K562 (cell line): Measurements from ENCODE around the gene NPTX2. TPM values are rescaled to one million over a fixed set of nuclear protein-coding genes. Genes with fewer than 3 reads are reported as not detected.

ENCODE experiments used
- ATAC-seq: fragments of 200-7000 bp; cut with Tn5 transposase; 3 replicates; pipeline ENCODE4 v1.9.1; 2020; ENCODE audit warnings: moderate library complexity
- BruUV-seq: library from RNA; stranded (reverse); fragments of 400-500 nt; replicated peaks from 2 replicates; lab custom pipeline; 2021; lab: Mats Ljungman, UMichigan
- CTCF ChIA-PET: fragments of 300-600 bp; formaldehyde crosslinking; extraction: SDS; loops from one replicate; lab custom pipeline; 2021; ENCODE audit warnings: low intra/inter-chr PET ratio; lab: Yijun Ruan, JAX
- POLR2A ChIA-PET: fragments of 300-600, 350-650 bp; sonication (Branson Sonifier 250); formaldehyde crosslinking; extraction: SDS; loops from one replicate; lab custom pipeline; 2021; ENCODE audit warnings: antibody characterized with exemption, inconsistent platforms; lab: Yijun Ruan, JAX
- DNase-seq, 4 experiments: peaks; one replicate each; pipeline versions ENCODE4 v3.0.0 to v3.0.0-alpha.2; 2011 to 2018; ENCODE audit warnings: low spot score in 3 of 4, mixed read lengths in 3 of 4; ENCODE audit errors: extremely low read depth in 1 of 4
- FAIRE-seq: peaks from 2 replicates; lab custom pipeline; 2011; peaks lifted over from hg19 to GRCh38; lab: Jason Lieb, UNC
- H2AFZ ChIP-seq: 2 replicates; pipeline ENCODE4 v1.6.0; 2011; ENCODE audit warnings: low read depth, low read length, control low read depth, inconsistent platforms
- H3K27ac ChIP-seq: fragments of 200-600 bp; 3 replicates; pipeline ENCODE4 v1.8.0; 2011; ENCODE audit warnings: low read depth, mild to moderate bottlenecking, control low read depth, inconsistent platforms, low read length, moderate library complexity, mixed read lengths; ENCODE audit errors: extremely low read depth
- H3K27me3 ChIP-seq, 2 experiments: fragments of 300-600 bp in 1 of 2; 2 replicates in 1 of 2; 3 replicates in 1 of 2; pipeline versions ENCODE4 v1.6.0 to v1.8.0; 2011; ENCODE audit warnings: inconsistent platforms in 2 of 2, low read length in 2 of 2, mild to moderate bottlenecking in 1 of 2, mixed read lengths in 1 of 2, moderate library complexity in 1 of 2; ENCODE audit not compliant: control insufficient read depth in 2 of 2, insufficient read depth in 2 of 2
- H3K36me3 ChIP-seq: fragments of 300-600 bp; 3 replicates; pipeline ENCODE4 v1.8.0; 2011; ENCODE audit warnings: mild to moderate bottlenecking, low read length, inconsistent platforms; ENCODE audit not compliant: control insufficient read depth, insufficient read depth
- H3K4me1 ChIP-seq, 2 experiments: fragments of 200-600 bp in 1 of 2; replicated peaks in 1 of 2; 2 replicates in 1 of 2; 3 replicates in 1 of 2; pipeline versions ENCODE4 v1.5.1 to v1.8.0; 2011; ENCODE audit warnings: inconsistent platforms in 2 of 2, low read length in 2 of 2, mild to moderate bottlenecking in 1 of 2, mixed read lengths in 1 of 2, moderate library complexity in 1 of 2; ENCODE audit not compliant: control insufficient read depth in 2 of 2, insufficient read depth in 2 of 2
- H3K4me2 ChIP-seq: 2 replicates; pipeline ENCODE4 v1.6.1; 2011; ENCODE audit warnings: low read length, control low read depth, inconsistent platforms, mixed read lengths; ENCODE audit not compliant: insufficient read depth
- H3K4me3 ChIP-seq: fragments of 200-600 bp; sonication (generic), shearing (Covaris generic); 2 replicates; pipeline ENCODE4 v1.5.1; 2016; ENCODE audit warnings: control low read depth, inconsistent platforms
- H3K79me2 ChIP-seq: fragments of 200-600 bp; 3 replicates; pipeline ENCODE4 v1.8.0; 2011; ENCODE audit warnings: low read length, inconsistent platforms; ENCODE audit not compliant: control insufficient read depth, insufficient read depth
- H3K9ac ChIP-seq, 2 experiments: 2 replicates each; pipeline versions ENCODE4 v1.6.0 to v1.6.1; 2011; ENCODE audit warnings: low read depth in 2 of 2, low read length in 2 of 2, control low read depth in 1 of 2, inconsistent platforms in 1 of 2, mild to moderate bottlenecking in 1 of 2, mixed read lengths in 1 of 2; ENCODE audit not compliant: insufficient read depth in 1 of 2
- H3K9me1 ChIP-seq: one replicate; pipeline ENCODE4 v1.6.0; 2011; ENCODE audit warnings: inconsistent platforms, mild to moderate bottlenecking, low read length, moderate library complexity; ENCODE audit not compliant: control insufficient read depth, insufficient read depth
- H3K9me3 ChIP-seq: replicated peaks from 2 replicates; pipeline ENCODE4 v1.5.1; 2011; ENCODE audit warnings: low read depth, low read length, inconsistent platforms; ENCODE audit not compliant: control insufficient read depth, insufficient read depth
- H4K20me1 ChIP-seq: replicated peaks from 2 replicates; pipeline ENCODE4 v1.6.1; 2011; ENCODE audit warnings: low read length, inconsistent platforms, mixed read lengths; ENCODE audit not compliant: control insufficient read depth, insufficient read depth
- EGR1 ChIP-seq: fragments of 450-650 bp; conservative IDR thresholded peaks from 2 replicates; pipeline ENCODE4 v1.6.1; 2017; ENCODE audit warnings: mild to moderate bottlenecking
- SRSF1 ChIP-seq: fragments of 200-400 bp; formaldehyde crosslinking; IDR thresholded peaks from 2 replicates; pipeline ENCODE4 v1.6.1; 2017; ENCODE audit warnings: mild to moderate bottlenecking, low read depth, low read length, moderate library complexity
- TFAP4 ChIP-seq: sonication (generic); formaldehyde crosslinking; IDR thresholded peaks from 2 replicates; pipeline ENCODE4 v1.8.0; 2022; ENCODE audit warnings: missing genetic modification reagents, mild to moderate bottlenecking, moderate library complexity, borderline replicate concordance
- ZNF217 ChIP-seq: sonication (generic); formaldehyde crosslinking; IDR thresholded peaks from 2 replicates; pipeline ENCODE4 v1.8.0; 2022; ENCODE audit warnings: mild to moderate bottlenecking, missing genetic modification reagents
- ZNF518B ChIP-seq: fragments of 250-450 bp; sonication (Bioruptor Pico); IDR thresholded peaks from 2 replicates; pipeline ENCODE4 v1.5.0; 2021; ENCODE audit warnings: mild to moderate bottlenecking, moderate library complexity
- WGBS: fragments of 100-300 bp; shearing (Covaris generic); methylation state at CpG from one replicate; pipeline ENCODE4 v1.1.6; 2016; ENCODE audit warnings: low coverage, mixed read lengths; ENCODE audit not compliant: insufficient coverage; ENCODE audit errors: missing lambda C conversion rate; 5-methylcytosine and 5-hydroxymethylcytosine counted together
- in situ Hi-C: fragments of 300-500 bp; cut with MboI; formaldehyde crosslinking; loops from 4 replicates; pipeline ENCODE4 v1.15.0; 2018; ENCODE audit warnings: inconsistent platforms, mixed read lengths
- intact Hi-C: fragments of 100-400 bp; cut with micrococcal nuclease; formaldehyde crosslinking; loops from 2 replicates; pipeline ENCODE4 v1.14.2; 2022
- polyA plus RNA-seq, 8 experiments: library from polyadenylated mRNA; depleted of rRNA in 4 of 8; stranded (reverse) in 5 of 8; unstranded in 3 of 8; fragments of >200 nt; fragmentation: Nextera tagmentation in 2 of 8; fragmentation: Illumina TruSeq in 1 of 8; extraction: Ambion mirVana in 2 of 8; extraction: Trizol in 1 of 8; gene quantifications; 2 replicates each; pipeline versions ENCODE4 v1.2.1 to v1.2.3, GENCODE V29; 2011 to 2014; ENCODE audit warnings: inconsistent platforms in 1 of 8, missing spikeins in 1 of 8
- total RNA-seq, 7 experiments: library from RNA; depleted of rRNA in 6 of 7; stranded (reverse); fragments of >200 nt in 6 of 7; fragmentation: Illumina TruSeq in 2 of 7; extraction: Trizol in 2 of 7; gene quantifications; 2 replicates each; pipeline versions ENCODE4 v1.2.1 to v1.2.3, GENCODE V29; 2011 to 2021; ENCODE audit warnings: low replicate concordance in 1 of 7

The NPTX2 gene
- total and polyA plus RNA-seq, 9 of the 15 experiments (the other 6 are each of a cell fraction or from before 2014, with no cell fraction given) = 0.07 TPM; not detected in 8

- in situ Hi-C loops = no loop called here
- Histone ChIP-seq H3K79me2 (no peaks in the 10 kb centered on the region), H3K4me3 (no peak overlapping the region), H3K36me3 (no peaks in the 10 kb centered on the region), H3K4me2 (no peak overlapping the region), H3K27ac (no peak overlapping the region), H3K4me1 (no peaks in the 10 kb centered on the region), H3K9me1 (no peaks in the 10 kb centered on the region), H3K9me3 (no peaks in the 10 kb centered on the region), H3K27me3 (peaks cover 8 to 66% of the 10 kb centered on the region in 2 experiments; a peak in 3 of 5 replicates), H4K20me1 (peaks cover 4% of the 10 kb centered on the region; the same call in 1 of the 2 replicates), H2AFZ (no peak overlapping the region), H3K9ac (peak overlapping the region in 1 of 2 experiments; percentile 40; a peak in 1 of 4 replicates)
- POLR2A ChIA-PET = no interaction called here
- DNase-seq (no peak), ATAC-seq (no peak), FAIRE-seq (no peak)
- WGBS = 0% methylated on average over 8 of the region's 8 CpGs
- intact Hi-C loops = no loop called here
- CTCF ChIA-PET = no interaction called here
- BruUV-seq = no TSS peak
- TF ChIP-seq SRSF1 = no peak
- no peak for TF ChIP-seq TFAP4 (CRISPR knock-in tag)
- no peak for TF ChIP-seq ZNF217
These were observed 10.3 kb downstream of the NPTX2 start for GRCh38 chr7:98627413-98627790.

- DNase-seq (no peak), FAIRE-seq (no peak), ATAC-seq (no peak)
- Histone ChIP-seq H3K9ac (no peak overlapping the region), H3K36me3 (no peaks in the 10 kb centered on the region), H3K79me2 (no peaks in the 10 kb centered on the region), H2AFZ (no peak overlapping the region), H3K27me3 (peaks cover 6 to 56% of the 10 kb centered on the region in 2 experiments; a peak in 3 of 5 replicates), H3K4me2 (no peak overlapping the region), H4K20me1 (peaks cover 4% of the 10 kb centered on the region; the same call in 1 of the 2 replicates), H3K4me1 (no peaks in the 10 kb centered on the region), H3K9me1 (no peaks in the 10 kb centered on the region), H3K9me3 (no peaks in the 10 kb centered on the region), H3K27ac (no peak overlapping the region), H3K4me3 (no peak overlapping the region)
- 2% methylated on average over 16 of the region's 16 CpGs for WGBS
- BruUV-seq = no TSS peak
- ChIA-PET CTCF (no interaction called here), POLR2A (interaction anchor here (0.8 kb wide), 1 partner anchor 108 kb away, joined by 3 read pairs; no protein-coding TSS in a partner anchor)
- intact Hi-C loops = no loop called here
- in situ Hi-C loops = no loop called here
- TF ChIP-seq ZNF518B (CRISPR knock-in tag) (no peak), EGR1 (no peak)
These were observed 11.3 kb downstream of the NPTX2 start for GRCh38 chr7:98628418-98628817.
